Nephron (organoid): Measurements from ENCODE around the gene ACVR1.

Source experiments
- H3K27ac Mint-ChIP-seq, 3 experiments: 2 replicates each; pipeline ENCODE4 v1.8.0; 2020; ENCODE audit warnings: mixed read lengths in 3 of 3, mild to moderate bottlenecking in 2 of 3, moderate library complexity in 1 of 3
- H3K27me3 Mint-ChIP-seq: 2 replicates; pipeline ENCODE4 v1.8.0; 2021; ENCODE audit warnings: low read depth, mild to moderate bottlenecking, moderate library complexity, mixed read lengths
- H3K36me3 Mint-ChIP-seq: 2 replicates; pipeline ENCODE4 v1.8.0; 2020; ENCODE audit warnings: low read depth, mixed read lengths
- H3K4me1 Mint-ChIP-seq: 2 replicates; pipeline ENCODE4 v1.8.0; 2020; ENCODE audit warnings: mixed read lengths
- H3K4me3 Mint-ChIP-seq, 3 experiments: 2 replicates each; pipeline ENCODE4 v1.8.0; 2020; ENCODE audit warnings: mild to moderate bottlenecking in 3 of 3, mixed read lengths in 3 of 3, moderate library complexity in 2 of 3
- H3K9me3 Mint-ChIP-seq: 2 replicates; pipeline ENCODE4 v1.8.0; 2020; ENCODE audit warnings: mixed read lengths
- CTCF ChIP-seq, 3 experiments: fragments of 200-600 bp; sonication (generic); IDR thresholded peaks; one replicate each; pipeline ENCODE4 v1.5.0; 2021; ENCODE audit warnings: antibody characterized with exemption in 3 of 3; ENCODE audit not compliant: unreplicated experiment in 3 of 3

The ACVR1 gene

GRCh38 chr2:157842106-157842879 is 33.8 kb downstream of the ACVR1 start:
- no peak for TF ChIP-seq CTCF (IDR thresholded peaks at IDR 0.05; ENCODE audit: unreplicated experiment in 3 of 3)
- no peaks in the 10 kb centered on the region for H3K9me3 Mint-ChIP-seq
- H3K4me1 Mint-ChIP-seq, result peaks cover 74% of the 10 kb centered on the region
- H3K4me3 Mint-ChIP-seq, result no peak overlapping the region
- no peaks in the 10 kb centered on the region for H3K27me3 Mint-ChIP-seq
- peak overlapping the region; percentile 65 to 77 (median 67) for H3K27ac Mint-ChIP-seq
- peaks cover 13% of the 10 kb centered on the region for H3K36me3 Mint-ChIP-seq

DNA sequence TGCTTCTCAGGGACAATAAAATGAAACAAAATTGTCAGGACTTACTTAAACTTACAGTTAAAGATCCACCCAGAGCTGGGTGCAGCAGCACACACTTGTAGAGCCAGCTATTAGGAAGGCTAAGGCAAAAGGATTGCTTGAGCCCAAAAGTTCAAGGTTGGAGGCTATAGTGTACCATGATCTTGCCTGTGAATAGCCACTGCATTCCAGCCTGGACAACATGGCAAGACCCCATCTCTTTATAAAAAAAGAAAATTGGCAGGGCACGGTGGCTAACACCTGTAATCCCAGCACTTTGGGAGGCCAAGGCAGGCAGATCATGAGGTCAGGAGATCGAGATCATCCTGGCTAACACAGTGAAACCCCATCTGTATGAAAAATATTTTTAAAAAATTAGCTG is 34.6 kb downstream of the ACVR1 start:
- H3K9me3 Mint-ChIP-seq, result no peaks in the 10 kb centered on the region
- TF ChIP-seq CTCF (IDR thresholded peaks at IDR 0.05; ENCODE audit: unreplicated experiment in 3 of 3), result no peak
- H3K36me3 Mint-ChIP-seq, result peaks cover 16% of the 10 kb centered on the region
- no peak overlapping the region for H3K4me3 Mint-ChIP-seq
- H3K27ac Mint-ChIP-seq, result peak overlapping the region; percentile 96 to 99 (median 97)
- no peaks in the 10 kb centered on the region for H3K27me3 Mint-ChIP-seq
- H3K4me1 Mint-ChIP-seq, result peaks cover 82% of the 10 kb centered on the region

DNA sequence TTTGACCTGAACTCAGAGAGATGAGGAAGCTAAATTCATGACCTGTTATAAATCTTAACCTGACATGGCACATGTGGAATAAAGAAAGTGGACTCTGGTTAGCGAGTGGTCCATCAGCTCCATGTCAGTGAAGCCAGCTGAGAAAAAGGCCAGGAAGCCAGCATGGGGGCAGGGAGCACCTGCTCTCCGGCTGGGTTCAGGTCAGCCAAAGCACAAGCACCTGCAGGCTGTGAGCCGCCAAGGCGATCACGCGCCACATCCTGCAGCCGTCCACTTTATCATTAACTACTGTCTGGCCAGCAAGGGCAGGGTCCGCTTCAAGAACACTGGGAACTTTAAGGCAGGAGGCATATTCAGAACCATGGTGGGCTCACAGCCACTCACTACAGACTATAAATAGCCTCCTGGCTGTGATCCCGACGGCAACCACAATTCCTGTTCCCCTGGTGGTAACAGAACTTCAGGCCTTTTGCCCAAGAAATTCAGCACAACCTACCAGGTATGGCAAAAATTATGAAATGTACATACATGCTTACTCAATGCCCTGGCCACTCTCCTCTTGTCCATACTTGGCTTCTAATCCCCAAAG is 35.5 kb downstream of the ACVR1 start:
- H3K27me3 Mint-ChIP-seq, result no peaks in the 10 kb centered on the region
- TF ChIP-seq CTCF (IDR thresholded peaks at IDR 0.05; ENCODE audit: unreplicated experiment in 3 of 3), result no peak
- H3K9me3 Mint-ChIP-seq, result no peaks in the 10 kb centered on the region
- peaks cover 18% of the 10 kb centered on the region for H3K36me3 Mint-ChIP-seq
- peak overlapping the region; percentile 96 to 99 (median 97) for H3K27ac Mint-ChIP-seq
- H3K4me3 Mint-ChIP-seq, result peak overlapping the region in 2 of 3 experiments; percentile 4 to 31
- H3K4me1 Mint-ChIP-seq, result peaks cover 90% of the 10 kb centered on the region

- peaks cover 9% of the 10 kb centered on the region for H3K36me3 Mint-ChIP-seq
- H3K27ac Mint-ChIP-seq, result peak overlapping the region; percentile 96 to 99 (median 97)
- H3K27me3 Mint-ChIP-seq, result no peaks in the 10 kb centered on the region
- H3K4me1 Mint-ChIP-seq, result peaks cover 85% of the 10 kb centered on the region
- no peak for TF ChIP-seq CTCF (IDR thresholded peaks at IDR 0.05; ENCODE audit: unreplicated experiment in 3 of 3)
- no peaks in the 10 kb centered on the region for H3K9me3 Mint-ChIP-seq
- peak overlapping the region; percentile 51 to 80 (median 57) for H3K4me3 Mint-ChIP-seq
These were observed 36.3 kb downstream of the ACVR1 start for GRCh38 chr2:157839822-157840221.

DNA sequence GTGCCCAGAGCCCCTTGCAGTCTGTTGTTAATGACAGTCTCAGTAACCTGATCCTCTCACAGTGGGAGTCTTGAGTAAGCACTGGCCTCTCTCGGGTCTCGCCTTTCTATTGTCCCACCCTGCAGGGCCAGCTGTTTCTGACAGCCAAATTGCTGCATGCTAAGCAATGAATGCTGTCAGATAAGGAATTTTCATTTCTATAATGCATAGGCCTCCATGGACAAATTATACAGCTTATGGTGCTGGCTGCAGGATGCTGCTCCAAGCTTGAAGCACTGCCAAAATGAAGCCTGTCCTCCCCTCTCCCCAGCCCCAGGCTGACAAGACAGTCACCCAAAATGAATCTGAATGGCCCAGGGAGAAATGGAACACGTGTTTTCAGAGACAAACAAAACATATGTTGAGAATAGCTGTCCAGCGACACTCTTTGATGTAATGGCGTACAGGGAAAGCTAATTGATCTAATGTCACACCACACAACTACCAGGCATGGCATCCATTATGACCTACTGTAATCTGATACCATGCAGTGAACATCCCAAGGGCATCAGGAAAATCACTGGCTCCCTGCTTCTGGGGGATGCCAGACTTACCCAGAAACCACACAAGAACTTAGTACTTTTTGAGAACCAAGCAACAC is 36.8 kb downstream of the ACVR1 start:
- peak overlapping the region; percentile 96 to 99 (median 97) for H3K27ac Mint-ChIP-seq
- peak overlapping the region; percentile 52 to 80 (median 74) for H3K4me3 Mint-ChIP-seq
- H3K27me3 Mint-ChIP-seq, result no peaks in the 10 kb centered on the region
- peaks cover 8% of the 10 kb centered on the region for H3K36me3 Mint-ChIP-seq
- no peak for TF ChIP-seq CTCF (IDR thresholded peaks at IDR 0.05; ENCODE audit: unreplicated experiment in 3 of 3)
- no peaks in the 10 kb centered on the region for H3K9me3 Mint-ChIP-seq
- peaks cover 84% of the 10 kb centered on the region for H3K4me1 Mint-ChIP-seq
